PC-3 (cell line): Measurements from ENCODE around the gene CAMTA1.

Source experiments
- EZH2phosphoT487 ChIP-seq: fragments of 300-600 bp; sonication (generic); IDR thresholded peaks from 2 replicates; pipeline ENCODE4 v1.6.1; 2018; ENCODE audit warnings: mild to moderate bottlenecking, antibody characterized with exemption, low read length, borderline replicate concordance
- TF ChIP-seq, protein P1 (sequence below): fragments of 300-600 bp; sonication (generic); conservative IDR thresholded peaks from 2 replicates; pipeline ENCODE4 v1.5.1; 2017; ENCODE audit warnings: antibody characterized with exemption, low read depth, mild to moderate bottlenecking, low read length

DNA sequence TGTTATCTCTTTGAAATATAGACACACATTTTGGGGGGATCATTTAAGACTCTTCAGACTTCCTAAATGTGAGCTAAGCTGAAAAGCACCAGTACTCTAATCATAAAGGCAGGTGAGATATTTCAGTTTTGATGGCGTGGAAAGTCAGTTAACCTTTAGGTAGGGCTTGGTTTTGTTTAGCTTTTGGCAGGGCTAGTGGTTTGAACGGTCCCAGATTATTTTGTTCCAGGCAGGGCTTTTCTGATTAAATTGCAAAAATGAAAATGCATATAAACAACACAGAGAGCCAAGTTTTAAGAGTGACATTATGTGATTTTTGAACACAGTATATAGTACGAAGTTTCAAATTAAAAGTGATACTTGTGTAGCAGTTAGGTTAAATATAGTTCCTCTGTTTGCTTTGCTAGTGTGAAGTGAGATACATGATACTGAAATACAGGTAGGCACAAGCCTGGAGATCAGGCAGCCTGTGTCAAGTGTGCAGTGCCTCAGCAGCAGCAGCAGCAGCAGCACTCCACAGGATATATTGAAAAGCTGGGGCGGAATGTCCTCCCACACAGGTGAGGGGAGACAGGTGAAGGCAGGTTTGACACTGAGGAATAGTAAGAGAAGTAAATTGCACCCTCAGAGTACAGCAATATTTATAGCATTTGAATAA lies 47.4 kb downstream of the CAMTA1 start:
- no peak for TF ChIP-seq EZH2phosphoT487
- TF ChIP-seq, protein P1, sequence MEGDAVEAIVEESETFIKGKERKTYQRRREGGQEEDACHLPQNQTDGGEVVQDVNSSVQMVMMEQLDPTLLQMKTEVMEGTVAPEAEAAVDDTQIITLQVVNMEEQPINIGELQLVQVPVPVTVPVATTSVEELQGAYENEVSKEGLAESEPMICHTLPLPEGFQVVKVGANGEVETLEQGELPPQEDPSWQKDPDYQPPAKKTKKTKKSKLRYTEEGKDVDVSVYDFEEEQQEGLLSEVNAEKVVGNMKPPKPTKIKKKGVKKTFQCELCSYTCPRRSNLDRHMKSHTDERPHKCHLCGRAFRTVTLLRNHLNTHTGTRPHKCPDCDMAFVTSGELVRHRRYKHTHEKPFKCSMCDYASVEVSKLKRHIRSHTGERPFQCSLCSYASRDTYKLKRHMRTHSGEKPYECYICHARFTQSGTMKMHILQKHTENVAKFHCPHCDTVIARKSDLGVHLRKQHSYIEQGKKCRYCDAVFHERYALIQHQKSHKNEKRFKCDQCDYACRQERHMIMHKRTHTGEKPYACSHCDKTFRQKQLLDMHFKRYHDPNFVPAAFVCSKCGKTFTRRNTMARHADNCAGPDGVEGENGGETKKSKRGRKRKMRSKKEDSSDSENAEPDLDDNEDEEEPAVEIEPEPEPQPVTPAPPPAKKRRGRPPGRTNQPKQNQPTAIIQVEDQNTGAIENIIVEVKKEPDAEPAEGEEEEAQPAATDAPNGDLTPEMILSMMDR, result no peak
